ENCODE results near the gene PRKG1.

DNA sequence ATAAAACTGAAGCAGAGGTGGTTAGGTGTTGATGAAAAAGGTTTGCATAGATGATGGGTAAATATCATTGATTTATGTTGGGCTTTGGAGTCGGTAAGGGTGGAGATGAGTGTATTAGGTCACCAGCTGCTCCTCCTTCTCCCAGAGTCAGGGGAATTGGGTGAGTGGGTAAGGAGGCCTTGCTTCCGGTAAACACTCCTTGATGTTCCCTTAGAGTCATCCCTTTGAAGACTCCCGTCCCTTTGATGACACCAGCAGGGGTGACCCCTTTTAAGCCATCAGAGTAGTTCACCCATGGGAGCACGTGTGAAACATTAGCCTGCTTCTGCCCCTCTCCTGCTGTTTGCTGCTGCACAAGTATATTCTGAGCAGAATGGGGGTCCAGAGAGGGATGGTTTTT is 1147.6 kb downstream of the PRKG1 start:
- TF ChIP-seq, protein P1, sequence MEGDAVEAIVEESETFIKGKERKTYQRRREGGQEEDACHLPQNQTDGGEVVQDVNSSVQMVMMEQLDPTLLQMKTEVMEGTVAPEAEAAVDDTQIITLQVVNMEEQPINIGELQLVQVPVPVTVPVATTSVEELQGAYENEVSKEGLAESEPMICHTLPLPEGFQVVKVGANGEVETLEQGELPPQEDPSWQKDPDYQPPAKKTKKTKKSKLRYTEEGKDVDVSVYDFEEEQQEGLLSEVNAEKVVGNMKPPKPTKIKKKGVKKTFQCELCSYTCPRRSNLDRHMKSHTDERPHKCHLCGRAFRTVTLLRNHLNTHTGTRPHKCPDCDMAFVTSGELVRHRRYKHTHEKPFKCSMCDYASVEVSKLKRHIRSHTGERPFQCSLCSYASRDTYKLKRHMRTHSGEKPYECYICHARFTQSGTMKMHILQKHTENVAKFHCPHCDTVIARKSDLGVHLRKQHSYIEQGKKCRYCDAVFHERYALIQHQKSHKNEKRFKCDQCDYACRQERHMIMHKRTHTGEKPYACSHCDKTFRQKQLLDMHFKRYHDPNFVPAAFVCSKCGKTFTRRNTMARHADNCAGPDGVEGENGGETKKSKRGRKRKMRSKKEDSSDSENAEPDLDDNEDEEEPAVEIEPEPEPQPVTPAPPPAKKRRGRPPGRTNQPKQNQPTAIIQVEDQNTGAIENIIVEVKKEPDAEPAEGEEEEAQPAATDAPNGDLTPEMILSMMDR (IDR thresholded peaks at IDR 0.05) = no peak
- TF ChIP-seq POLR2A (IDR thresholded peaks at IDR 0.05) = no peak
